CD4-positive, alpha-beta memory T cell (primary cell): ENCODE results near the gene GPR107. TPM values are rescaled to one million over a fixed set of nuclear protein-coding genes. Genes with fewer than 3 reads are reported as not detected.

ENCODE experiments used
- CTCF ChIA-PET: fragments of 350-600 bp; sonication (Branson Sonifier 250); formaldehyde crosslinking; loops from one replicate; lab custom pipeline; 2021; ENCODE audit warnings: inconsistent platforms; ENCODE audit not compliant: partially characterized antibody; lab: Charles Lee
- POLR2A ChIA-PET: fragments of 350-600 bp; sonication (Branson Sonifier 250); formaldehyde crosslinking; loops from one replicate; lab custom pipeline; 2021; ENCODE audit not compliant: partially characterized antibody; lab: Charles Lee
- DNase-seq, 5 donors: peaks; one replicate each; pipeline versions ENCODE4 v3.0.0 to v3.0.0-alpha.2; 2020 to 2022; ENCODE audit warnings: mixed read lengths in 1 of 5
- H3K27ac ChIP-seq: one replicate; pipeline ENCODE4 v1.7.0; 2013; ENCODE audit warnings: low read depth, low read length
- H3K27me3 ChIP-seq: 2 replicates; pipeline ENCODE4 v1.7.0; 2013; ENCODE audit warnings: mild to moderate bottlenecking, low read length, moderate library complexity; ENCODE audit not compliant: insufficient read depth
- H3K36me3 ChIP-seq: 2 replicates; pipeline ENCODE4 v1.7.0; 2013; ENCODE audit warnings: mild to moderate bottlenecking, low read length, moderate library complexity; ENCODE audit not compliant: insufficient read depth
- H3K4me1 ChIP-seq: 2 replicates; pipeline ENCODE4 v1.7.0; 2013; ENCODE audit warnings: mild to moderate bottlenecking, low read length, moderate library complexity; ENCODE audit not compliant: insufficient read depth
- H3K4me3 ChIP-seq, 2 donors: one replicate each; pipeline ENCODE4 v1.7.0; 2013; ENCODE audit warnings: low read length in 2 of 2, mild to moderate bottlenecking in 1 of 2
- H3K9me3 ChIP-seq, 2 donors: one replicate each; pipeline ENCODE4 v1.7.0; 2013; ENCODE audit warnings: low read length in 2 of 2, control low read depth in 1 of 2; ENCODE audit not compliant: control insufficient read depth in 1 of 2
- H3K27ac Mint-ChIP-seq, 7 donors: one replicate each; pipeline ENCODE4 v1.8.0; 2020 to 2021; ENCODE audit warnings: mixed read lengths in 7 of 7, mild to moderate bottlenecking in 6 of 7, inconsistent platforms in 3 of 7, moderate library complexity in 3 of 7
- H3K27me3 Mint-ChIP-seq, 2 donors: one replicate each; pipeline ENCODE4 v1.8.0; 2020 to 2021; ENCODE audit warnings: mixed read lengths in 2 of 2
- H3K36me3 Mint-ChIP-seq, 2 donors: one replicate each; pipeline ENCODE4 v1.8.0; 2020 to 2021; ENCODE audit warnings: mixed read lengths in 2 of 2, inconsistent platforms in 1 of 2, mild to moderate bottlenecking in 1 of 2
- H3K4me1 Mint-ChIP-seq, 4 donors: one replicate each; pipeline ENCODE4 v1.8.0; 2020 to 2021; ENCODE audit warnings: mixed read lengths in 4 of 4, mild to moderate bottlenecking in 1 of 4
- H3K4me3 Mint-ChIP-seq, 8 donors: one replicate each; pipeline ENCODE4 v1.8.0; 2020 to 2021; ENCODE audit warnings: mixed read lengths in 8 of 8, mild to moderate bottlenecking in 7 of 8, moderate library complexity in 6 of 8, inconsistent platforms in 3 of 8
- H3K9me3 Mint-ChIP-seq, 8 donors: one replicate each; pipeline ENCODE4 v1.8.0; 2020 to 2021; ENCODE audit warnings: mixed read lengths in 8 of 8, mild to moderate bottlenecking in 5 of 8, inconsistent platforms in 3 of 8, moderate library complexity in 1 of 8
- intact Hi-C: fragments of 100-400 bp; cut with micrococcal nuclease; formaldehyde crosslinking; loops from one replicate; pipeline ENCODE4 v1.15.1; 2023
- polyA plus RNA-seq, 2 donors: library from polyadenylated mRNA; unstranded; fragments of 300-500 nt; fragmentation: Illumina TruSeq; gene quantifications; one replicate each; pipeline ENCODE4 v1.2.3, GENCODE V29; 2021
- total RNA-seq, 2 experiments: library from RNA; stranded (reverse); gene quantifications; one replicate each; pipeline ENCODE4 v1.2.3, GENCODE V29; 2021

Gene GPR107
- total and polyA plus RNA-seq, 4 experiments from 2014 or later = 2.2 to 24.4 (median 13.6) TPM

DNA sequence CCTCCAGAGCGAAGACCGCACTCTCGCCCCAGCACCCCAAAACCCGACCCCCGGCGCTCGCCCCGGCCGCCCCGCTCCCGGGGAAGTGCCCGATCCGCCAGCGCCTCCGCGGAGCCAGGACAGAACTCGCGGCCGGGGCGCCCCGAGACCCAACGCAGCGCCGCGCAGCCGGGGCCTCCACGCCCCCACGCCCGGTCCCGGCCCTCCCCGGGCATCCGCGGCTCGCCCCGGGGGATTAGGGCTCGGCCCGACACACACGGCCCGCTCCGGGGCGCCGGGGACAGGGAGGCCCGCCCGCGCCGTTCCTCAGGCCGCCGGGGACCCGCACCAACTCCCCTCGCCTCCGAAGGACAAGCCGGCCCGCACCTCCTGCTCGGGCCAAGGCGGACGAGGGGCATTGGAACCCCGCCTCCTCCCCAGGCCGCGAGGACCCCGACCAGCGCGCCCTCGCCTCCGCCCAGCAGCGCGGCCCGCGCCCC, 11.3 kb upstream of the GPR107 start:
- CTCF ChIA-PET = interaction anchor here (1.2 to 5.8 kb wide), 3 partner anchors 11 to 157 kb away, joined by 3 to 38 read pairs (median 3); partner anchors contain the start of gene GPR107

DNA sequence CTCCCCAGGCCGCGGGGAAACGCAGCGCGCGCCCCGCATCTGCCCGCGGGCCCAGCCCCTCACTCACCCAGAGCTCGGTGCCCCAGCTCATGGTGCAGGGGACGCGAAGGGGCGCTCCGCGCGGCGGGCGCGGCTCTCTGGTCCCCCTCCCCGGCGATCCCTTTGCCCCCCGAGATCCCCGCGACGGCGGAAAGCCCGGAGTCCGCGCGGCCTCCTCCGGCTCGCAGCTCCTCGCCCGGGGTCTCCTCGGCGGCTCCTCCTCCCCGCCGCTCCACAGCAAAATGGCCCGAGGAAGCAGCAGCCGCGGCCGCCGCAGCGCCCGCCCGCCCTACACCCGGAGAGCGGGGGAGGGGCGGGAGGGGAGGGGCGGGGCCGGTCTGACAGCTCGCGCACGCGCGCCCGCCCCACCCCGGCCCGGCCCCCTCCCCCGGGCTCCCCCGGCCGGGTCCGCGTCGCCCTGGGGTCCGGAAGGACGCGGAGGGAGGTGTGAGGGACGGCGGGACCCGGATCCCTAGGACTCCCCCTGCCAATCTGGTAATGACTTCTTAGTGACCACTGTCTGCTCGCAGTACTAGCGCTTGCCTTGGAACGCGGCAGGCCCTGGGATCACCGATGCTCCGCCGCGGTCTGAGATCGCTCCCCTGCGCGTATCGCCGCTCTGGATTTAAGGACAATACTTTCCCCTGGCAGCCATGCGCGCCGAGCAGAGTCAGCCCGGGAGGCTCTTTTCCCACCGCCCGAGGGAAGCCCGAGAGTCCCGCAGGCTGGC, 10.6 kb upstream of the GPR107 start, which contains the start of gene FNBP1:
TSS of gene FNBP1 (minus strand) at position 305 of the 769 bp plus-strand sequence. CDS start at position 91, 214 bp downstream.
- H3K4me1 ChIP-seq = peaks cover 41% of the 10 kb centered on the region
- CTCF ChIA-PET = interaction anchor here (5.8 kb wide), 1 partner anchor 157 kb away, joined by 38 read pairs; no protein-coding TSS in a partner anchor
- H3K9me3 ChIP-seq = no peaks in the 10 kb centered on the region
- peak within 1 kb of the TSS; percentile 95 for H3K27ac ChIP-seq
- H3K36me3 ChIP-seq = no peaks in the 10 kb centered on the region
- H3K4me1 Mint-ChIP-seq = peaks cover 32 to 69% (median 43%) of the 10 kb centered on the region in 4 donors
- POLR2A ChIA-PET = interaction anchor here (0.8 to 13.5 kb wide), 22 partner anchors 9 to 240 kb away, joined by 3 to 392 read pairs (median 8); partner anchors contain the start of genes C9orf78, GPR107, TOR1B and USP20
- H3K27me3 Mint-ChIP-seq = no peaks in the 10 kb centered on the region
- intact Hi-C loops = loop anchor here (1.0 to 5.0 kb wide), 3 partner anchors 10 to 157 kb away; partner anchors contain the start of gene GPR107
- H3K9me3 Mint-ChIP-seq = peaks cover 0 to 2% (median 0%) of the 10 kb centered on the region in 8 donors
- no peaks in the 10 kb centered on the region for H3K27me3 ChIP-seq
- H3K4me3 ChIP-seq = peak within 1 kb of the TSS; percentile 89
- peak within 1 kb of the TSS; percentile 98 to 100 (median 99) for H3K4me3 Mint-ChIP-seq
- peak within 1 kb of the TSS; percentile 96 to 99 (median 99) for H3K27ac Mint-ChIP-seq
- DNase-seq = peak; percentile 82 to 88 (median 84)
- peaks cover 0 to 29% of the 10 kb centered on the region in 2 donors for H3K36me3 Mint-ChIP-seq

More for the DNA sequence above, 11.3 kb upstream of the GPR107 start:
- Histone ChIP-seq H3K9me3 (no peaks in the 10 kb centered on the region), H3K36me3 (no peaks in the 10 kb centered on the region), H3K4me3 (peak overlapping the region; percentile 89), H3K27ac (peak overlapping the region; percentile 95), H3K4me1 (peaks cover 46% of the 10 kb centered on the region), H3K27me3 (no peaks in the 10 kb centered on the region)
- Mint-ChIP-seq H3K27me3 (no peaks in the 10 kb centered on the region), H3K4me3 (peak overlapping the region; percentile 98 to 100 (median 99)), H3K9me3 (peaks cover 0 to 2% (median 0%) of the 10 kb centered on the region in 8 donors), H3K4me1 (peaks cover 35 to 75% (median 47%) of the 10 kb centered on the region in 4 donors), H3K27ac (peak overlapping the region; percentile 93 to 99 (median 99)), H3K36me3 (peaks cover 0 to 32% of the 10 kb centered on the region in 2 donors)
- intact Hi-C loops = loop anchor here (5.0 kb wide), 1 partner anchor 35 kb away; no protein-coding TSS in a partner anchor
- POLR2A ChIA-PET = interaction anchor here (0.7 to 13.5 kb wide), 24 partner anchors 10 to 239 kb away, joined by 3 to 392 read pairs (median 7); partner anchors contain the start of genes C9orf78, GPR107, TOR1B and USP20
- no peak for DNase-seq

DNA sequence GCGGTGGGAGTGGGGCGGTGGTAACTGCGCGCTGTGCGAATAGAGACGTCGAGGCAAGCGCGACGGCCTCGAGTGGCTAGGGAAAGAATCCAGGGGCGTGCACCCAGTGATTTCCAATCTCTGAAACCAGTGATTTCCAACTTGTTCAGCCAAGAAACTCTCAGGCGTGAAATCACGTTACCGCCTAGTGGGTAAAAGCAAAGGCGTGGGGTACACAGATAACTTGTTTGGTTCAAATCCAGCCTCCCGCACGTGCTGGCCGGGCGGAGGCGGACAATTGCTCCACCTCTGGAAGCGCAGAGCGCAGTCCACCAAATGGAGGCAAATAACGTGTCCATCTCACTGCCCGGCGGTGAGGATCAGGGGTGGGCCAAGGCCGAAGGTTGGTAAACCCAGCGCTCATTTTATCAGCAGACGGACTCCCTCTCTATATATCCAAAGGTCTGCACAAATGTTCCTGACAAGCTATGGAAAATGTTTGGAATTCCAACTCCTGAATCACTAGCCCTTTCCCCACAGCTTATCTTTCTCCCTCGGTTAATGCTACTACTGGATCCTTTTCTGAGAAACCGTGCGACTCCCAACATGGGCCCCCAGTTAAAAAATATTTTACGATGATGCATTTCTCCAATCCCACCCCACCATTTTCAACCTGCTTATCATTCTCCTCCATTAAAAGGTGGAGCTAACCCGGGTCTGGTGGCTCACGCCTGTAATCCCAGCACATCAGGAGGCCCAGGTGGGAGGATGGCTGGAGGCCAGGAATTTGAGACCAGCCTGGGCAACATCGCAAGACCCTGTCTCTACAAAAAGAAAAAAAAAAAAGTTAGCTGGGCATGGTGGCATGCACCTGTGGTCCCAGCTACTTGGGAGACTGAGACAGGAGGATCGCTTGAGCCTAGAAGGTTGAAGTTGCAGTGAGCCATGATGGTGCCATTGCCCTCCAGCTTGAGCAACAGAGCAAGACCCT, 9.8 kb upstream of the GPR107 start:
- no peaks in the 10 kb centered on the region for H3K27me3 ChIP-seq
- H3K27ac ChIP-seq = peak overlapping the region; percentile 95
- ChIA-PET POLR2A (interaction anchor here (0.7 to 13.5 kb wide), 14 partner anchors 8 to 240 kb away, joined by 3 to 392 read pairs (median 10); partner anchors contain the start of genes GPR107 and TOR1B), CTCF (interaction anchor here (1.2 to 5.8 kb wide), 3 partner anchors 8 to 158 kb away, joined by 3 to 38 read pairs (median 7); partner anchors contain the start of gene GPR107)
- Mint-ChIP-seq H3K27me3 (no peaks in the 10 kb centered on the region), H3K9me3 (peaks cover 0 to 2% (median 0%) of the 10 kb centered on the region in 8 donors), H3K4me1 (peaks cover 28 to 60% (median 38%) of the 10 kb centered on the region in 4 donors), H3K4me3 (peak overlapping the region; percentile 92 to 98 (median 97)), H3K27ac (peak overlapping the region; percentile 93 to 98 (median 97)), H3K36me3 (peaks cover 0 to 24% of the 10 kb centered on the region in 2 donors)
- peak overlapping the region; percentile 52 to 89 for H3K4me3 ChIP-seq
- peaks cover 35% of the 10 kb centered on the region for H3K4me1 ChIP-seq
- no peaks in the 10 kb centered on the region for H3K9me3 ChIP-seq
- intact Hi-C loops = loop anchor here (1.0 to 5.0 kb wide), 3 partner anchors 9 to 158 kb away; partner anchors contain the start of gene GPR107
- H3K36me3 ChIP-seq = no peaks in the 10 kb centered on the region
- DNase-seq = no peak

DNA sequence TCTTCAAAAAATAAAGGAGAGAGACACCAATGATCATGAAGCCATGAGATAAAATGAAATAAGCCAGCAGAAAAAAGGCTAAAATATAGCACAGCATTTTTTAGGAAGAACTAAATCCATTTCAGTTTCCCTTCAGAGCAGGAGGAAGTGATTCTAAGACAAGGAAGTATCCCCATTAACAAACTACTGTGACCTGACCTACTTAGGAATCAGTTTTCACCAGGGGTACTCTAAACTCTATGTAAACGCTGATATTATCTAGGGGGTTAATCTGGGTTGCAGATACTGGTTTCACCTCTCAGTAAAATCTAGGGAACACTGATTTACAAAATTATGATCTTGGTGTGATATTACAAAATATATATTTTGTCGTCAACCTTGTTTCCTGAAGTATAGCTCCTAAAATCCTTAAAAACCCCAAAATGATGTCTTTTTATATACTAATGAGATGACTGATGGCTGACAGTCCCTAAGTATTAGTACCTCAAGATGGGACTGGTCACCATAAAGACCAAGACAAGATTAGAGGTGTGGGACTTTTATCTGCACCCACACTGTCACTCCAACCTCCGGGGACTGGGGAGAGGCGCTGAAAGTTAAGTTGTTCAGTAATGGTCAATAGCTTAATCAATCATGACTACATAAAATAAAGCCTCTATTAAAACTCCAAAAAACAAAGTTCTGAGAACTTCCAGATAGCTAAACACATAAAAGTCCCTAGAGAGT, 7.8 kb upstream of the GPR107 start:
- Histone ChIP-seq H3K27ac (peak overlapping the region; percentile 18), H3K36me3 (no peaks in the 10 kb centered on the region), H3K4me1 (peaks cover 27% of the 10 kb centered on the region), H3K9me3 (no peaks in the 10 kb centered on the region), H3K4me3 (no peak overlapping the region), H3K27me3 (no peaks in the 10 kb centered on the region)
- Mint-ChIP-seq H3K27ac (peak overlapping the region; percentile 71 to 96 (median 86)), H3K4me3 (peak overlapping the region in 7 of 8 donors; percentile 78 to 97 (median 84)), H3K9me3 (peaks cover 0 to 2% (median 0%) of the 10 kb centered on the region in 8 donors), H3K27me3 (no peaks in the 10 kb centered on the region), H3K4me1 (peaks cover 23 to 53% (median 29%) of the 10 kb centered on the region in 4 donors), H3K36me3 (peaks cover 0 to 16% of the 10 kb centered on the region in 2 donors)
- ChIA-PET CTCF (interaction anchor here (0.7 to 5.8 kb wide), 5 partner anchors 7 to 217 kb away, joined by 3 to 38 read pairs (median 3); partner anchors contain the start of gene GPR107), POLR2A (interaction anchor here (0.6 to 13.5 kb wide), 9 partner anchors 6 to 243 kb away, joined by 3 to 392 read pairs (median 8); partner anchors contain the start of gene GPR107)
- no peak for DNase-seq
- intact Hi-C loops = no loop called here

DNA sequence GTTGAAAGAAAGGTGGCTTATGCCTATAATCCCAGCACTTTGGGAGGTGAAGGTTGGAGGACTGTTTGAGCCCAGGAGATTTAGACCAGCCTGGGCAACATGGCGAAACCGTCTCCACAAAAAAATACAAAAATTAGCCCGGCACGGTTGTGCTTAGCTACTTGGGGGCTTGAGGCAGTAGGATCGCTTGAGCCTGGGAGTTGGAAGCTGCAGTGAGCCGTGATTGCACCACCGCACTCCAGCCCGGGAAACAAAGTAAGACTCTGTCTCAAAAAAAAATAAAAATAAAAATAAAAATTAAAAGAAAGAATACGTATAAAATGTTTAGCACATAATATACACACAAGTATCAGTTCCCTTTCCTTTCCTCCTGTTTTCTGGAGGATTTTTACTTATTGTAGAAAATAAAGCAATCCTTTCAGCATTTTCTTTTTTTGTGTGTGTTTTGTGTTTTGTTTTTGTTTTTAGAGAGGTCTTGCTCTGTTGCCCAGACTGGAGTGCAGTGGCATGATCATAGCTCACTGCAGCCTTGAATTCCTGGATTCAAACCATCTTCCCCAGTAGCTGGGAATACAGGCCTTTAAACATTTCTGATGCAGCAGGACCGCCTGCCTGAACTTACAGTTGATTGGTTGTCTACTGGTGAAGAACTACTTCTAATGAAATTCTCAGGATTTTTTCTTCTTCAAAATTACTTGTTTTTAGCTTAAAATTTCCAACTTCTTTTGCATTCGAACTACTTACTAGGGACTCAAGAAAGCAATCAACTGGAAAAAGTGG, 4.1 kb upstream of the GPR107 start:
- POLR2A ChIA-PET = interaction anchor here (1.0 to 5.4 kb wide), 3 partner anchors 6 to 163 kb away, joined by 3 to 66 read pairs (median 4); partner anchors contain the start of gene FNBP1
- no peaks in the 10 kb centered on the region for H3K27me3 Mint-ChIP-seq
- no peak for DNase-seq
- Histone ChIP-seq H3K27me3 (no peaks in the 10 kb centered on the region), H3K27ac (no peak overlapping the region), H3K4me3 (no peak overlapping the region), H3K36me3 (no peaks in the 10 kb centered on the region), H3K4me1 (peaks cover 38% of the 10 kb centered on the region), H3K9me3 (no peaks in the 10 kb centered on the region)
- H3K36me3 Mint-ChIP-seq = peaks cover 0 to 6% of the 10 kb centered on the region in 2 donors
- intact Hi-C loops = no loop called here
- CTCF ChIA-PET = interaction anchor here (2.1 kb wide), 1 partner anchor 11 kb away, joined by 5 read pairs; no protein-coding TSS in a partner anchor
- H3K4me3 Mint-ChIP-seq = no peak overlapping the region
- H3K27ac Mint-ChIP-seq = peak overlapping the region in 5 of 7 donors; percentile 8 to 68 (median 48)
- H3K9me3 Mint-ChIP-seq = no peaks in the 10 kb centered on the region
- peaks cover 23 to 44% (median 33%) of the 10 kb centered on the region in 4 donors for H3K4me1 Mint-ChIP-seq
